Peyer's patch (tissue), 4 donors: ENCODE data around the gene TFF1.

Source experiments
- CTCF ChIP-seq, 6 experiments: fragments of 450-650 bp in 4 of 6; fragments of 200-600 bp in 2 of 6; sonication (generic) in 1 of 6; IDR thresholded peaks; one replicate each; pipeline ENCODE4 v1.5.1; 2017 to 2019; ENCODE audit warnings: antibody characterized with exemption in 6 of 6, mild to moderate bottlenecking in 3 of 6, moderate library complexity in 1 of 6
- POLR2A ChIP-seq, 2 donors: fragments of 450-650 bp; IDR thresholded peaks; one replicate each; pipeline ENCODE4 v1.5.1; 2017; ENCODE audit warnings: antibody characterized with exemption in 2 of 2, mild to moderate bottlenecking in 2 of 2, moderate library complexity in 2 of 2

GRCh38 chr21:42338729-42339715 is 27.3 kb downstream of the TFF1 start:
- no peak for TF ChIP-seq CTCF (IDR thresholded peaks at IDR 0.05)
- no peak for TF ChIP-seq POLR2A (IDR thresholded peaks at IDR 0.05)
